Muscle of leg (tissue), 11 donors: ENCODE measurements around the gene PPP1R7. TPM values are rescaled to one million over a fixed set of nuclear protein-coding genes. Genes with fewer than 3 reads are reported as not detected.

Experiments used
- DNase-seq: peaks from one replicate; pipeline ENCODE4 v3.0.0; 2013
- H3K27ac ChIP-seq: one replicate; pipeline ENCODE4 v1.5.1; 2013; ENCODE audit warnings: mild to moderate bottlenecking, low read length, control low read depth
- H3K27me3 ChIP-seq: one replicate; pipeline ENCODE4 v1.6.1; 2013; ENCODE audit warnings: low read length; ENCODE audit not compliant: control insufficient read depth, insufficient read depth
- H3K36me3 ChIP-seq: one replicate; pipeline ENCODE4 v1.6.1; 2013; ENCODE audit warnings: low read length; ENCODE audit not compliant: control insufficient read depth, insufficient read depth
- H3K4me1 ChIP-seq: one replicate; pipeline ENCODE4 v1.6.1; 2013; ENCODE audit warnings: low read length; ENCODE audit not compliant: control insufficient read depth, insufficient read depth
- H3K4me3 ChIP-seq: one replicate; pipeline ENCODE4 v1.5.1; 2013; ENCODE audit warnings: low read length, control low read depth
- H3K9me3 ChIP-seq: replicated peaks from 2 replicates; pipeline ENCODE4 v1.6.1; 2013; ENCODE audit warnings: low read depth, low read length; ENCODE audit not compliant: control insufficient read depth
- WGBS: methylation state at CpG from one replicate; pipeline ENCODE4 v1.1.5; 2013; ENCODE audit warnings: missing lambda C conversion rate; ENCODE audit not compliant: insufficient coverage; 5-methylcytosine and 5-hydroxymethylcytosine counted together
- polyA plus RNA-seq, 8 donors: library from polyadenylated mRNA; unstranded; fragments of 120-200 nt; gene quantifications; one replicate each; pipeline versions ENCODE4 v1.2.1 to v1.2.3, GENCODE V29; 2013; ENCODE audit warnings: inconsistent platforms in 1 of 8, low replicate concordance in 1 of 8; ENCODE audit not compliant: insufficient read length in 8 of 8, insufficient read depth in 1 of 8
- total RNA-seq: library from RNA; stranded (reverse); fragments of 120-200 nt; gene quantifications from one replicate; pipeline ENCODE4 v1.2.4, GENCODE V29; 2013

The PPP1R7 gene
- total and polyA plus RNA-seq, 9 donors, result 46.8 to 92.0 (median 78.0) TPM

DNA sequence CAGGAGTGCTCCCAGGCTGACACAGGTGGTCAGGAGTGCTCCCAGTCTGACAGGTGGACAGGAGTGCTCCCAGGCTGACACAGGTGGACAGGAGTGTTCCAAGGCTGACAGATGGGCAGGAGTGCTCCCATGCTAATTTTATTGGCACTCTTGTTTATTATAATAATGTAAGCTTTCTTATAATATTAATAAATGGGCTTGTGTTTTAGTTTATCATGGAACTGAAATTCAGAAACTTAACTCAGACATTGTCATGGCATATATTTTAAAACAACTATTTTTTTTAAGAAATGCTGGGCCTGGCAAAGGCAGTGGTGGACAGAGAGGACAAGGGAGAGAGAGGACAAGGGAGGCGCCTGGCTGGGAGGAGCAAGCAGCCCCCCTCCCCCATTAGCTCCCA lies 56.9 kb downstream of the PPP1R7 start:
- H3K4me3 ChIP-seq, result no peak overlapping the region
- H3K9me3 ChIP-seq, result no peaks in the 10 kb centered on the region
- peaks cover 4% of the 10 kb centered on the region for H3K4me1 ChIP-seq
- H3K27ac ChIP-seq, result no peak overlapping the region
- WGBS, result no CpG with 5 or more reads among the region's 1 CpG
- H3K36me3 ChIP-seq, result no peaks in the 10 kb centered on the region
- H3K27me3 ChIP-seq, result peaks cover 2% of the 10 kb centered on the region
- no peak for DNase-seq

- H3K27me3 ChIP-seq, result peaks cover 2% of the 10 kb centered on the region
- no peaks in the 10 kb centered on the region for H3K9me3 ChIP-seq
- no peaks in the 10 kb centered on the region for H3K4me1 ChIP-seq
- WGBS, result 71% methylated on average over 3 of the region's 6 CpGs
- no peaks in the 10 kb centered on the region for H3K36me3 ChIP-seq
- no peak for DNase-seq
- no peak overlapping the region for H3K27ac ChIP-seq
- no peak overlapping the region for H3K4me3 ChIP-seq
Observed at GRCh38 chr2:241207641-241208040, 57.4 kb downstream of the PPP1R7 start.

- Histone ChIP-seq H3K27me3 (peaks cover 2% of the 10 kb centered on the region), H3K36me3 (no peaks in the 10 kb centered on the region), H3K4me3 (no peak overlapping the region), H3K4me1 (peaks cover 3% of the 10 kb centered on the region), H3K9me3 (no peaks in the 10 kb centered on the region), H3K27ac (no peak overlapping the region)
- 46% methylated on average over 6 of the region's 6 CpGs for WGBS
- no peak for DNase-seq
Observed at GRCh38 chr2:241208058-241208457, 57.8 kb downstream of the PPP1R7 start.

DNA sequence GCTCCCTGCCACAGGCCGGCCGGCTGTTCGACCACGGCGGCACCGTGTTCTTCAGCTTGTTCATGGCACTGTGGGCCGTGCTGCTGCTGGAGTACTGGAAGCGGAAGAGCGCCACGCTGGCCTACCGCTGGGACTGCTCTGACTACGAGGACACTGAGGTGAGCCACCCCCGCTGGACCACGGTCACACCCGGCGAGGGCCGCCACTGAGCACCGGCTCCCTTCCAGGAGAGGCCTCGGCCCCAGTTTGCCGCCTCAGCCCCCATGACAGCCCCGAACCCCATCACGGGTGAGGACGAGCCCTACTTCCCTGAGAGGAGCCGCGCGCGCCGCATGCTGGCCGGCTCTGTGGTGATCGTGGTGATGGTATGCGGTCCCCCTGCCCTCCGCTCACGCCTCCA lies 59.0 kb downstream of the PPP1R7 start:
- 87% methylated on average over 20 of the region's 33 CpGs for WGBS
- no peaks in the 10 kb centered on the region for H3K36me3 ChIP-seq
- peaks cover 2% of the 10 kb centered on the region for H3K27me3 ChIP-seq
- no peak for DNase-seq
- H3K4me1 ChIP-seq, result peaks cover 11% of the 10 kb centered on the region
- H3K27ac ChIP-seq, result no peak overlapping the region
- no peak overlapping the region for H3K4me3 ChIP-seq
- no peaks in the 10 kb centered on the region for H3K9me3 ChIP-seq

GRCh38 chr2:241211276-241211675 lies 61.0 kb downstream of the PPP1R7 start:
- Histone ChIP-seq H3K36me3 (no peaks in the 10 kb centered on the region), H3K9me3 (no peaks in the 10 kb centered on the region), H3K4me3 (no peak overlapping the region), H3K4me1 (peaks cover 22% of the 10 kb centered on the region), H3K27me3 (peaks cover 2% of the 10 kb centered on the region), H3K27ac (no peak overlapping the region)
- DNase-seq, result no peak
- WGBS, result no CpG with 5 or more reads among the region's 2 CpGs

- peak; percentile 72 for DNase-seq
- H3K27me3 ChIP-seq, result peaks cover 2% of the 10 kb centered on the region
- no peaks in the 10 kb centered on the region for H3K36me3 ChIP-seq
- no peak overlapping the region for H3K4me3 ChIP-seq
- H3K4me1 ChIP-seq, result peaks cover 31% of the 10 kb centered on the region
- peak overlapping the region; percentile 35 for H3K27ac ChIP-seq
- no peaks in the 10 kb centered on the region for H3K9me3 ChIP-seq
- WGBS, result 71% methylated on average over 13 of the region's 13 CpGs
Observed at GRCh38 chr2:241213041-241213440, 62.8 kb downstream of the PPP1R7 start.

DNA sequence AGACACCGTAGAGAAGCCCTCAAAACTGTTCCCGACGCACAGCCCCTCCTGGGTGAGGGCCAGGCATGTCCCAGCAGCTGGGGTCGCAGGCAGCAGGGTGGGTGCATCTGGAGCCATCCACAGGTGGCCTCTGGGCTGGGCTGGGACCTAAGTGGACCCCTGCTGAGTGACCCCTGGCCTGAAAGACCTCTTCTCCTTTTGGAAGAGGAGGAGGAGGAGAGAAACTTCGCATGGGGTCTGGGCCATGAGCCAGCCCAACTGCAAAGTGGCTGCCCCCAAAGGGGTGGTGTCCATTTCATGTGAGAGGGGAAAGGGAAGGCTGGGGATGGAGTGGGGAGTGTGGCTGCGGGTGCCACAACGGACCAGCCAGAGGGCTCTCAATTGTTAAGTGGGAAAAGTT lies 63.3 kb downstream of the PPP1R7 start:
- Histone ChIP-seq H3K27ac (peak overlapping the region; percentile 35), H3K4me3 (no peak overlapping the region), H3K27me3 (peaks cover 2% of the 10 kb centered on the region), H3K9me3 (no peaks in the 10 kb centered on the region), H3K36me3 (no peaks in the 10 kb centered on the region), H3K4me1 (peaks cover 32% of the 10 kb centered on the region)
- no peak for DNase-seq
- WGBS, result 42% methylated on average over 7 of the region's 7 CpGs

DNA sequence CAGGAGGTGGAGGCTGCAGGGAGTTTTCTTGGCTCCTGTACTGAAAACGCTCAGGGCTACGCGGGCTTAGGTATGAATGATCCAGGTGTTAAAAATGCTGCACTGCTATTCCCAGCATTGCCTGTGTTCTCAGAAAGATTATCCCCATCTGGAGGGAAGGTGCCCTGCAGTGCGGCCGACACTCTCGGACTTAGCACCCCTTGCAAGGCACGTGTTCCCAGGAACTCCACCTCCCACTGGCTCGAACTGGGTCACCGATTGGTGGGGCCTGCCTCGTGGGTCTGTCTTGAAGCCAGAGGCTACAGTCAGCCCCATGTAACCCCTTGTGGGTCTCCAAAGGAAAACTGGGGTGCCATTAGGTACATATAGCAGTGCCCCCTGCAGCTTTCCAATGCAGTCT lies 63.9 kb downstream of the PPP1R7 start:
- DNase-seq, result no peak
- WGBS, result 39% methylated on average over 10 of the region's 10 CpGs
- Histone ChIP-seq H3K27ac (no peak overlapping the region), H3K4me1 (peaks cover 38% of the 10 kb centered on the region), H3K9me3 (no peaks in the 10 kb centered on the region), H3K4me3 (no peak overlapping the region), H3K36me3 (no peaks in the 10 kb centered on the region), H3K27me3 (peaks cover 2% of the 10 kb centered on the region)

- no peak for DNase-seq
- H3K9me3 ChIP-seq, result no peaks in the 10 kb centered on the region
- WGBS, result 82% methylated on average over 6 of the region's 12 CpGs
- H3K27ac ChIP-seq, result no peak overlapping the region
- no peak overlapping the region for H3K4me3 ChIP-seq
- H3K27me3 ChIP-seq, result peaks cover 2% of the 10 kb centered on the region
- H3K36me3 ChIP-seq, result no peaks in the 10 kb centered on the region
- peaks cover 38% of the 10 kb centered on the region for H3K4me1 ChIP-seq
Observed at GRCh38 chr2:241214766-241215165, 64.5 kb downstream of the PPP1R7 start.

- Histone ChIP-seq H3K4me3 (no peak overlapping the region), H3K27me3 (peaks cover 2% of the 10 kb centered on the region), H3K9me3 (no peaks in the 10 kb centered on the region), H3K36me3 (no peaks in the 10 kb centered on the region), H3K27ac (no peak overlapping the region), H3K4me1 (peaks cover 38% of the 10 kb centered on the region)
- WGBS, result 72% methylated on average over 6 of the region's 9 CpGs
- DNase-seq, result no peak
Observed at GRCh38 chr2:241215421-241215820, 65.2 kb downstream of the PPP1R7 start.

- WGBS, result 35% methylated on average over 11 of the region's 14 CpGs
Observed at GRCh38 chr2:241216211-241216761, 66.0 kb downstream of the PPP1R7 start.

More at GRCh38 chr2:241216211-241216761, 66.0 kb downstream of the PPP1R7 start:
- H3K4me1 ChIP-seq, result peaks cover 38% of the 10 kb centered on the region
- DNase-seq, result no peak
- no peaks in the 10 kb centered on the region for H3K36me3 ChIP-seq
- H3K27ac ChIP-seq, result no peak overlapping the region
- H3K9me3 ChIP-seq, result no peaks in the 10 kb centered on the region
- H3K27me3 ChIP-seq, result peaks cover 2% of the 10 kb centered on the region
- H3K4me3 ChIP-seq, result no peak overlapping the region
